ENCODE data around the gene YTHDF1.

DNA sequence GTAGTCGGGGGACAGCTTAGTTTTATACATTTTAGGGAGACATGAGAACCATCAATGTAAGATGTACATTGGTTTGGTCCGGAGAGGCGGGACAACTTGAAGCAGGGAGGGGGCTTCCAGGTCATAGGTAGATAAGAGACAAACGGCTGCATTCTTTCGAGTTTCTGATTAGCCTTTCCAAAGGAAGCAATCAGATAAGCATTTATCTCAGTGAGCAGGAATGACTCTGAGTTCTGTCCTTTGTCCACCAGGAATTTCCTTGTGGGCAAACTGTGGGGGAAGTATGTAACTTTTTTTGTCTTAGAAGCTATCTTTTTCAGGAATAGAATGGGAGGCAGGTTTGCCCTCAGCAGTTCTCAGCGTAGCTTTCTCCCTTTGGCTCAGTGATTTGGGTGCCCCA is 1.4 kb downstream of the YTHDF1 start:
- TF ChIP-seq POLR2A (IDR thresholded peaks at IDR 0.05): no peak
- TF ChIP-seq, protein P1, sequence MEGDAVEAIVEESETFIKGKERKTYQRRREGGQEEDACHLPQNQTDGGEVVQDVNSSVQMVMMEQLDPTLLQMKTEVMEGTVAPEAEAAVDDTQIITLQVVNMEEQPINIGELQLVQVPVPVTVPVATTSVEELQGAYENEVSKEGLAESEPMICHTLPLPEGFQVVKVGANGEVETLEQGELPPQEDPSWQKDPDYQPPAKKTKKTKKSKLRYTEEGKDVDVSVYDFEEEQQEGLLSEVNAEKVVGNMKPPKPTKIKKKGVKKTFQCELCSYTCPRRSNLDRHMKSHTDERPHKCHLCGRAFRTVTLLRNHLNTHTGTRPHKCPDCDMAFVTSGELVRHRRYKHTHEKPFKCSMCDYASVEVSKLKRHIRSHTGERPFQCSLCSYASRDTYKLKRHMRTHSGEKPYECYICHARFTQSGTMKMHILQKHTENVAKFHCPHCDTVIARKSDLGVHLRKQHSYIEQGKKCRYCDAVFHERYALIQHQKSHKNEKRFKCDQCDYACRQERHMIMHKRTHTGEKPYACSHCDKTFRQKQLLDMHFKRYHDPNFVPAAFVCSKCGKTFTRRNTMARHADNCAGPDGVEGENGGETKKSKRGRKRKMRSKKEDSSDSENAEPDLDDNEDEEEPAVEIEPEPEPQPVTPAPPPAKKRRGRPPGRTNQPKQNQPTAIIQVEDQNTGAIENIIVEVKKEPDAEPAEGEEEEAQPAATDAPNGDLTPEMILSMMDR (IDR thresholded peaks at IDR 0.05): no peak
- TF ChIP-seq POLR2AphosphoS5 (IDR thresholded peaks at IDR 0.05; ENCODE audit: insufficient read depth in 1 of 2, low read depth in 1 of 2): no peak

All from vagina (tissue), 2 donors.